ENCODE measurements around the gene SHC4.
"Not testable (repeated sequence)": the region's sequence is repeated elsewhere in the genome, so short reads cannot be mapped to it uniquely, and the experiment has no call there.

Gene SHC4

GRCh38 chr15:48883699-48884098 lies 80.0 kb downstream of the SHC4 start:
- DNase-seq (ENCODE audit: low read depth): no peak

GRCh38 chr15:48880070-48880634 lies 83.6 kb downstream of the SHC4 start:
- no peak for DNase-seq (ENCODE audit: low read depth)

DNA sequence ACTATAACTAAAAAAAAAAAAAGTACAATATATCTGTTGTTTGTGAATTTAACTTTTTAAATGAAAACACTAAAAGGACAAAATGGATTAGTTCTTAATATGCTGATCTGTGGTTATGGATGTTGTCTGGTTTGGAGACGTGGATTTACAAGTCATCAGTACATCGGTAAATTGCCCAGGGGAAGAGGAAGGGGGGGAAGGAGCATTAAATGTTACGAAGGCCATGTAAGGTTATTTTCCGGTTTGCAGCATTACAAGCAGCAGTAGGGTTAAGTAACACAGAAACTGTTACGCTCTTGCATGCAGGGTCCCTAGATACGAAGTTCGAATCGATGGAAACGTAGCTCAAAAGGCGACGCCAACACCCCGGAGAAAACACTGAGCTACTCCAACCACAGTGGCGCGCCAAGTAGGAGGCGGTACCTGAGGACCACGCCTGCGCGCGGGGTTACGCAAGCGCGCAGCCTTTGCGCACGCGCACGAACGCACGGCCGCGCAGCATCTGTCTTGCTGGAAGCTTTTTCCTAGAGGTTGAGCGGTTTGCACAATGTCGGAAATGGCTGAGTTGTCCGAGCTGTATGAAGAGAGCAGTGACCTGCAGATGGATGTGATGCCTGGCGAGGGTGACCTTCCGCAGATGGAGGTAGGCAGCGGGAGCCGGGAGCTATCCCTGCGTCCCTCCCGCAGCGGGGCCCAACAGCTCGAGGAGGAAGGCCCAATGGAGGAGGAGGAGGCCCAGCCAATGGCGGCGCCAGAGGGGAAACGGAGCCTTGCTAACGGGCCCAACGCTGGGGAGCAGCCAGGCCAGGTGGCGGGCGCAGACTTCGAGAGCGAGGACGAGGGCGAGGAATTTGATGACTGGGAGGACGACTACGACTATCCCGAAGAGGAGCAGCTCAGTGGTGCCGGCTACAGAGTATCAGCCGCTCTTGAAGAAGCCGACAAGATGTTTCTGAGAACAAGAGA lies 85.8 kb downstream of the SHC4 start, which contains the start of gene EID1:
EID1 (plus strand) TSS at position 505 of the 966 bp plus-strand sequence; CDS start at position 548, 43 bp downstream.
- DNase-seq (ENCODE audit: low read depth): peak; percentile 89

DNA sequence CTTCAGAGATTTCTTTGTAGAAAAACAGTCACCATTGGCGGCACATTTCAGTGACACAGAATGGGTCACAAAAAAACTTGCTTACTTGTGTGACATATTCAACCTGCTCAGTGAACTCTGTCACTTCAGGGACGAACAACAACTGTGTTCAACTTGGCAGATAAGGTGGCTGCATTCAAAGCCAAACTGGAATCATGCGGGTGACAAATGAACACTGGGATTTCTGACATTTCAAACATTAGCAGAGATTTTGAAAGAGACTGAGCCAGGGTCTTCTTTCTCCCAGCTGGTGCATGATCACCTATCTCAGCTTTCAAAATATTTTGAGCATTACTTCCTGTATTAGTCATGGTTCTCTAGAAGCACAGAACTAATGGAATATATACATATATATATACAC lies 87.7 kb downstream of the SHC4 start:
- no peak for DNase-seq (ENCODE audit: low read depth)

DNA sequence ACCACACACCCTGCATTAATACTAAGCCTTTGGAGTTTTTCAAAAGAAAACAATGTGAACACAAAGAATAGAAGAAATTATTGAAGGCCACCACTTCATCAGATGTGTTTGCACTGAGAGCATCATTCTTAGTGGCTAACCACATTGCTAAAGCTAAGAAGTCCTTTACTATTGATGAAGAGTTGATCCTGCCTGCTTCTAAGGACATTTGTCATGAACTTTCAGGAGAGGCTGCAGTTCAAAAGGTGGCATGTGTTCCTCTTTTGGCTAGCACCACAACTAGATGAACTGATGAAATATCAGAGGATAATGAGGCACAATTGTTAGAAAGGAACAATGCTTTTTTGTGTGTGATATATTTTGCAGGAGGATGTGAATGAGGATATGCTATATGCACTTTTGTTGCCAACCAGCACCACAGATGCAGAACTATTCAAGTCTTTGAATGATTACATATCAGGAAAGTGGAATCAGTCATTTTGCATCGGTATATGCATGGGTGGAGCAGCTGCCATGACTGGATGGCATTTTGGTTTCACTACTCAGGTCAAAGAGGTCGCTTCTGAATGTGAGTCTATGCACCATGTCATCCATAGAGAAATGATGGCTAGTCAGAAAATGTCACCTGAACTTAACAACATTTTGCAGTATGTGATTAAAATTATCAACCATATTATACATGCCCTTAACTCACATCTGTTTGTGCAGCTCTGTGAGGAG lies 88.3 kb downstream of the SHC4 start:
- DNase-seq (ENCODE audit: low read depth): no peak

DNA sequence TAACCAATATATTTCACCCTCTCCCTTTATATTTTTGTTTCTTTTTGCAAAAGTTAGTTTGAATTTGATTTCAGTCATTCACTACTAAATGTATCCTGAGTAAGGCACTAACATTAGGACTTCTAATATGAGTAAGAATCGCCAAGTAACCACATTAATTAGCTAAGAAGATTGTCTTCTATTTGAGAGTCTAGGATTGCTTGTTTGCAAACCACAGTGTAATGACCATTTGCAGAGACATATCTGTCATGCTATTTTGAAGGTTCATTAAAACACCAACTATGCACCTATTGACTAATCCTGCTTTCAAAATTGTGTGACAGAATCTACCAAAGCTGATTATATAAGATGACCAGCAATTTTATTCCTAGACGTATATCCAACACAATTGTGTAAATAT lies 91.1 kb downstream of the SHC4 start:
- no peak for DNase-seq (ENCODE audit: low read depth)

DNA sequence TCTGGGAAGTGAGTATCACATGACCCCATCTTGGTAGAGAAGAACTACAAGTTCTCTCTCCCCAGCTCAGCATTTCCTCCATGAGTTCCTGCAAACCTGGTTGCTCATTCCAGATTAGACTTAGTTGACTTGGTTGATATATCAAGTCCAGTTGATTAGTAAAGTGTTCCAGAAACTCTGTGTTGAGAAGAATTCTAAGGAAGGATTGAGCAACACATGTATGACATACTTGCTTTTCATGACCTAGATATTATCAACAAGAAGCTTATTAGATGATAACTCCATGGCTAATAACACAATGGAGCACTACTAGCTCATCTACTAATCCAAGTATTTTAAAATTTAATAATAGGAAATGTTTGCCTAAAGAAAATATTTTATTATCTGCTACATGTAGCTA lies 92.2 kb downstream of the SHC4 start:
- no peak for DNase-seq (ENCODE audit: low read depth)

DNA sequence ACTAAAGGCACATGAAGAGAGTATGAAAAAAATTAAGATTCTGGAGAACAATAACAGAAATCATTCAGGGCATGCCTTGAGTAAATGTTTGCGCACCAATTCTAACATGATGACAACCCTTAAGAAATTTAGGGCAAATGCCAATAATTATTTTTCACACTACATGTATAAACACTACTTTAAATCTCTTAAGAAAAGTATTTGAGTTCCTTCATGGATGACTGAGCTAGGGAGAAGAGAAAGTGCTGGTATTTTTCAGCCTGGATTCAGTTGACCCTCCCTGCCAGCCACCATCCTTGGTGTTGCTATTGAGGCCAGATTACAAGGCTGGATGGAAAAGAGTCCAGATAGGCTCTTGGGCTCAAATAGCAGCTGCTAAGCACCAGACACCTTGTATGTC lies 93.8 kb downstream of the SHC4 start:
- DNase-seq (ENCODE audit: low read depth): no peak

- no peak for DNase-seq (ENCODE audit: low read depth)
Observed at GRCh38 chr15:48868536-48868935, 95.2 kb downstream of the SHC4 start.

DNA sequence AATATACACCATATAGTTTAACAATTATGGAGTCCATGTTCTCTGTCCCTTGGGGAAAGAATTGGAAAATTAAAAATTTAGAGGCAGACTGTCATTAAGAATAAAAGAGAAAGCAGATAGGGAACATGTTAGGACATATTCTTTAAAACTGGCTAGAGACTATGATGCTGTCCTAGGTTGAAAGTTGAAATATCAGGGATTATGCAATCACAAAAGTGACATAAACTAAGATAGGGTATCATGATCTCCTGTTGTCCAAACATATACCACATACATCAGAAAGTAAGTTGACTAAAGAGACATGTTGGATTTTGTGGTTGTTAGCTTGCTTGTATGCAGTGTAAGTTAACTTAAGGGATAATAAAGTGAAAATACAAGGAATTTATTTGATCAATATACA lies 95.7 kb downstream of the SHC4 start:
- no peak for DNase-seq (ENCODE audit: low read depth)

DNA sequence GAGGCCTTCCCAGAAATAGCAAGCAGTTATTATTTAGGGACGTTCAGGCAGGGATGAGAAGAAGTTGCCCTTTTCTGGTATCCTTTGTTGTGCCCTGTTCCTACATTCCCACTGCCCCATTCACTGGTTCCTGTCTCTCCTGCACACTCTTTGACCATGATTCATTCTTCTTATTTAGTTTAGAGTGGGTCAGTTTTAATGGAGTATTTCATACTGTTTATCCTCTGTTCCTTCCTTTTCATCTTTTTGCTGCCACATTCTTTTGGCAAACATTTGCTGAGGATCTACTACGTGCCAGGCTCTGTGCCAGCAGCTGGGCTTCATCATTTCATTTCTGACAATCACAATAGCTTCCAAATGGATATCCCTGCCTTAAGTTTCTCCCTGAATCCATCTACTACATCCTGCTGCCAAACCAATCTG lies 97.6 kb downstream of the SHC4 start:
- DNase-seq (ENCODE audit: low read depth): no peak

GRCh38 chr15:48865370-48866079 lies 98.2 kb downstream of the SHC4 start:
- no peak for DNase-seq (ENCODE audit: low read depth)

GRCh38 chr15:48862705-48863104 lies 101.0 kb downstream of the SHC4 start:
- no peak for DNase-seq (ENCODE audit: low read depth)

DNA sequence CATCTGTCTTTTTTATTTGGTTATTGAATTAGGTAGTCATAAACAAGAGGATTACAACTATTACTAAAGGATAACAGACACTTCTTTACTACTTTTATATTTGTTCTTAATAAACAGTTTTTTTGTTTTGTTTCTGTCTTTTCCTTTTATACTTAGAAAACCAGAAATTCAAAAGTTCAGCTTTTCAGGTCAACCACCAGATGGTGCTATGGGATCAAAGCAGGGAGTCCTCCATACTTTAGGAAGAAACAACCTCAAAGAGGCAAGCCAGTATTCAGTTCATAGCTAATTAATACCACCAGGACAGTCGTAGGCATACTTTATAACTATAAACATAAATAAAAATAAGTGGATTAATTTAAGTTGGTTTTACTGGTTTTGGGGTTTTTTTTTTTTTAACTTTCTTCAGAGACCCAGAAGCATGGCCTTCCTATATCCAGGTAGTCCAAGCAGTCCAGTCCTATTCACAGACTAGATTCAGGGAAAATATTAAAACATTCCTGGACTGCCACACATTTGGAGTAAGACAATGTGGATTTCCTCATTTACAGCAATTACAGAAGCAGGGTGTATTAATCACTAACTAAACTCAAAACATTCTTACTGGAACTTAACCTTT lies 101.8 kb downstream of the SHC4 start:
- DNase-seq (ENCODE audit: low read depth): no peak

DNA sequence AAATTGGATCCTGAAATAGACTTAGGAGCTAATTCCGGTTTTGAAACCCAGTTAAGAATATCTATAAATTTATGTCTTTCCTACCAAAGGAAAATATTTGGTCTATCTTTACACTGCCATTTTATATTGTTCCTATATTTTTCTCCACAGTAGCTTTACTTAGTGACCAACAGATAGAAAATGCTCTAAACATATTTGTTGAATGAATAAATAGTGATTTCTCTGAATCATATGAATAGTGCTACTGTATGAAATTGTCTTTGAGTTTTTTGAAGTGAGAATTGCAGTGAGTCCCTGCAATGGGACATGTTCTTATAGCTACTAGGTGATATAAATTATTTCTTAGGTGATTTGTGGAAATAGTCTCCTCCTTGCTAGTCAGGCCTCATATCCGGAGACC lies 104.3 kb downstream of the SHC4 start:
- no peak for DNase-seq (ENCODE audit: low read depth)

GRCh38 chr15:48858401-48858800 lies 105.3 kb downstream of the SHC4 start:
- no peak for DNase-seq (ENCODE audit: low read depth)

DNA sequence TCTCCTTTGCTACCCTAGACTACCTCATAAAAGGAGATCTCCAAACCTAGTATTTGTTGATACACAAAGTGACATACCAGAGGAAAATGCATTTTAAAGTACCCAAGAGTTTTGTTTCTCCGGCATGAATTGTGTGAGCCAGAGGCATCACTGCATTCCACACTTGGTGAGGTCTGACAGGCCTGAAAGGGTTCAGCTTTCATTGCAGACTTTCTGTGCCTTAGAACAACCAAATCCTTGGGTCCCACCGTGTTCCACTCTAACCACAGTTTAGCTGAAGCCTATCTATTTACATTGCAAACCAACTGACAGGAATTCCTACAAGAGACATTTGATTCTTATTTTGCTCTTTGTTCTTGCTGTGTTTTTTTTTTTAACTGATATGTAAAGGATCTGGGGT lies 106.8 kb downstream of the SHC4 start:
- no peak for DNase-seq (ENCODE audit: low read depth)

- no peak for DNase-seq (ENCODE audit: low read depth)
Observed at GRCh38 chr15:48855501-48856440, 107.9 kb downstream of the SHC4 start.

GRCh38 chr15:48854434-48854833 lies 109.3 kb downstream of the SHC4 start:
- DNase-seq (ENCODE audit: low read depth): not testable (repeated sequence)

- no peak for DNase-seq (ENCODE audit: low read depth)
Observed at GRCh38 chr15:48851956-48852355, 111.8 kb downstream of the SHC4 start.

DNA sequence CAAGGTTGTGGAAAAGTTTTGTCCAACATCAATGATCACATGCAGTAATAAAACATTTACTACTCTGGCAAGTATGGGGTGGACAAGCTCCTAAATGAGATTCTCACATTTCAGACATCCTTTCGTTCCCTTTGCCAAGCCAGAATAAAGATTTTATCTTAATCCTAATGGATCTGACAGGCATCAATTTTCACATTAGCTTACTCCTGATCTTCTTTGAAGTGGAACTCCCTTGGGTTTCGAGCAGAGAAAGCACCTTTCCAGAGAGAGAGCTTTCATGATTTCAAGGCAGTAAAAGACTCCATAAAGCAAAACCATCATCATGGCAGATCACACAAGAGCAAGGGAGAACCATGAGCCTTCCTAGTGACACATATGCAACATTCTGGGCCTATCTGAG lies 113.1 kb downstream of the SHC4 start:
- no peak for DNase-seq (ENCODE audit: low read depth)
